ENCODE results near the gene POLR2F.
"Not testable (repeated sequence)": the region's sequence is repeated elsewhere in the genome, so short reads cannot be mapped to it uniquely, and the experiment has no call there.

Gene POLR2F

DNA sequence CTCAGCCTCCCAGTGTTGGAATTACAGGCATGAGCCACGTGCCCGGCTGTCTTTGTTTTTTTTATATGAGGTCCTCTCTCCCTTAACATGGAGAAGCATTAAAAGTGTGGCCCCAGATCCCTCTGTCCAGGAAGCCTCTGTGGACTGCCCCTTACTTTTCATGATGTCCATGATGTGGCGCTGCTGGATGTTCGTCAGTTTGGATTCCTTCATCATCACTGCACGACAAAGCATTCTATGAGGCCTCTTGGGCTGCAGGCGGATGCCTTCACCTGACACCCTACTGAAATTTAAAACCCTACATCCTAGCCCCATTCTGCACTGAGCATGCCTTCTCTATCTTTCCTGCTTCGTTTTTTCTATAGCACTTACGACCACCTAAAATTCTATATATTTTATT is 2.2 kb upstream of the POLR2F start:
- DNase-seq (ENCODE audit: extremely low read depth in 1 of 2, low read depth in 1 of 2), result no peak

DNA sequence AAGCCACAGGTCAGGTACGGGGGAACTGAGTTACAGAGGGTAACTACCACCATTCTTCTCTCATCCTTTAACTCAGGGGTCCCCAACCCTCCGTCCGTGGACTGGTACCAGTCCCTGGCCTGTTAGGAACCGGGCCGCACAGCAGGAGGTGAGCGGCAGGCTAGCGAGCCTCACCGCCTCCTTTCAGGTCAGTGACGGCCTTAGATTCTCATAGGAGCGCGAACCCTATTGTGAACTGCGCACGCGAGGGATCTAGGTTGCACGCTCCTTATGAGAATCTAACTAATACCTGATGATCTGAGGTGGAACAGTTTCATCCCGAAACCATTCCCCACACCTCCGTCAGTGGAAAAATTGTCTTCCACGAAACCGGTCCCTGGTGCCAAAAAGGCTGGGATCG is 870 bp upstream of the POLR2F start:
- DNase-seq (ENCODE audit: extremely low read depth in 1 of 2, low read depth in 1 of 2), result not testable (repeated sequence)

DNA sequence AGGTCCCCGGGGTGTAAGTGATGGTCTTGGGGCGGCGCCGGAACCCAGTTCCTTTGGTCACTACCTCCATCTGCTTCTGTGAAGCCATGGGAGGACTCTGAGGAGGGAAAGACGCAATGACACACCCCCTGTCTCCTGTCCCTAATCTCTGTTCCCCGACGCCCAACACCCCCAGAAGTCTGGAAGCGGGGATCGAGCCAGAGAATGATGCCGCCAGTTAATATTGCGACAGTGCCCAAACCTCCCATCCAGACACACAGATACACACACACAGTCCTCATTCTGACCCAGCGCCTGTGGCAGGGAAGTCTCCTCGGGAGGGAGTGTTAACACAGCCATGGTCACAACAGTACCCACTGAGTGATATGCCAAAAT is 450 bp upstream of the POLR2F start:
- no peak for DNase-seq (ENCODE audit: extremely low read depth in 1 of 2, low read depth in 1 of 2)

DNA sequence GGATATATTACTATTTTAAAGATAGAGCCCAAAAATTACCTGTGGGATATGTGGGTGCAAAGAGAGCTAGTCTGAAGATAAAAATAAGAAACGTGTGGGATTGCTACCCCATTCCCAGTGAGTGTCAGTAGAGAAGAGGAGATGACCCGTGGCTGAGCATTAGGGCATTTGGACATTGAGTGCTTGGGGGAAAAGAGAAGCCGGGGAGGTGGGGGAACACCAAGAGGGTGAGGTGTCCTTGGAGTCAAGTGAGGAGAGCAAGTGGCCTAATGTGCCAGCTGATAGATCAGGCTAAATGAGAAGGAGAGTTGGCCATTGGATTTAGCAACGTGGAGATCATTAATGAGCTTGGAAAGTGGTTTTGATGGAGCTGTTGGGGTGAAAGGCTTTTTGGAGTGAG is 1.2 kb downstream of the POLR2F start:
- no peak for DNase-seq (ENCODE audit: extremely low read depth in 1 of 2, low read depth in 1 of 2)

DNA sequence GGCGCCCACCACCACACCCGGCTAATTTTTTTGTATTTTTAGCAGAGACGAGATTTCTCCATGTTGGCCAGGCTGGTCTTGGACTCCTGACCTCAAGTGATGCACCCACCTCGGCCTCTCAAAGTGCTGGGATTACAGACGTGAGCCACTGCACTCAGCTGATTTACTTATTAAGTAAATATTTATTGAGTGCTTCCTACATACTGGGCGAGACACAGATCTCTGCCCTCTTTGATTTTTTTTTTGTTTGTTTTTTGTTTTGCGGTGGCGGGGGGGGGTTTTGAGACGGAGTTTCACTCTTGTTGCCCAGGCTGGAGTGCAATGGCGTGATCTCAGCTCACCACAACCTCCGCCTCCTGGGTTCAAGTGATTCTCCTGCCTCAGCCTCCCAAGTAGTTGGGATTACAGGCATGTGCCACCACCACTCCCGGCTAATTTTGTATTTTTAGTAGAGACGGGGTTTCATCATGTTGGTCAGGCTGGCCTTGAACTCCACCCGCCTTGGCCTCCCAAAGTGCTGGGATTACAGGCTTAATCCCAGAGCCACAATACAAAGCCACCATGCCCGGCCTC is 2.4 kb downstream of the POLR2F start:
- DNase-seq (ENCODE audit: extremely low read depth in 1 of 2, low read depth in 1 of 2), result not testable (repeated sequence)

DNA sequence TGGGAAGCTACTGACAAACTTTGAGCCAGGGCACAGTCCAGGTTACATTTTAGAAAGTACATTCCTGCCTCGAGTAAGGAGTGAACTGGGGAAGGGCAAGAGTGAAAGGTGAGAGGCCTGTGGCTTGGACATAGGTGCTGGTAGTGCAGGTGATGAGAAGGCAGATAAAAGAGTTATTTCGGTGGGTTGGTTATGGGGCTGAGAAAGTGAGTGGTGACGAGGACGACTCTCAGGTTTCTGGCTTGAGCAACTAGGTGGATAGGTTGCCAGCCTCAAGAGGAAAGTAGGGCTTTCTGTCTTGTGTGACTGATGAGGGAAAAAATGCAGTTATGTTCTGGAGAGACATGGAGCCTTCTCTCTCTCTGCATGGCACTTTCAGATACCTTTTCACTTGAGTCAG is 3.7 kb downstream of the POLR2F start:
- DNase-seq (ENCODE audit: extremely low read depth in 1 of 2, low read depth in 1 of 2), result no peak

DNA sequence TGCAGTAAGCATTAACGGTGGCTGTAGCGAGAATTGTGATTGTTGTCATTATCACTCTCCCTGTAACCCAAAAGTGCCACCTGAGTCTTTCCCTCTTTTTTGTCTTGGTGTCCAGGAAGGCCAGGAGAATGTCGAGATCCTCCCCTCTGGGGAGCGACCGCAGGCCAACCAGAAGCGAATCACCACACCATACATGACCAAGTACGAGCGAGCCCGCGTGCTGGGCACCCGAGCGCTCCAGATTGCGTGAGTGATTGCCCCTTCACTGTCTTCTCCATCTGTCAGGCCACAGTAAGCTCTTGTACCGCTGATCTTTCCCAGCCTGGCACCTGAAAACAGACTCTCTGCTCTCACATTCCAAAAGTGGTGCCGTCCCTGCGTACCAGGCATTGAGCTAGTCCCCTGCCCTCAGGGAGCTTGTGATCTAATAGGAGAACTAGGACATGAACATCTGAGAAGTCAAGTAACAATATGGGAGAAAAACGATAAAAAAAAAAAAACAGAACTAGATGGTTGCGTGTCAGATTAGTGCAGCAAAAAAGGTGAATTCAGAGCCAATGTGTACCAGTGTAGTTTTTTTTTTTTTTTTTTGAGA is 5.8 kb downstream of the POLR2F start:
- DNase-seq (ENCODE audit: extremely low read depth in 1 of 2, low read depth in 1 of 2), result no peak

DNA sequence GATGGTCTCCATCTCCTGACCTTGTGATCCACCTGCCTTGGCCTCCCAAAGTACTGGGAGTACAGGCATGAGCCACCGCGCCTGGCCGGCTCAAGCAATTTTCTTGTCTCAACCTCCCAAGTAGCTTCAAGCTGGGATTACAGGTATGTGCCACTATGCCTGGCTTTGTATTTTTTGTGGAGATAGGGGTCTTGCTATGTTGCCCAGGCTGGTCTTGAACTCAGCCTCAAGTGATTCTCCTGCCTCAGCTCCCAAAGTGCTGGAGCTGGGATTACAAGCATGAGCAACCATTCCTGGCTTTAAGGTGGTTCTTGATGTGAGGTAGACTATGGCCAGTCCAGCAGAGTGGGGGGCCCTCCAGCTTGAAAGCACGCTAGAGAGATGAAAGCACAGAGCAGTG is 7.6 kb downstream of the POLR2F start:
- no peak for DNase-seq (ENCODE audit: extremely low read depth in 1 of 2, low read depth in 1 of 2)

DNA sequence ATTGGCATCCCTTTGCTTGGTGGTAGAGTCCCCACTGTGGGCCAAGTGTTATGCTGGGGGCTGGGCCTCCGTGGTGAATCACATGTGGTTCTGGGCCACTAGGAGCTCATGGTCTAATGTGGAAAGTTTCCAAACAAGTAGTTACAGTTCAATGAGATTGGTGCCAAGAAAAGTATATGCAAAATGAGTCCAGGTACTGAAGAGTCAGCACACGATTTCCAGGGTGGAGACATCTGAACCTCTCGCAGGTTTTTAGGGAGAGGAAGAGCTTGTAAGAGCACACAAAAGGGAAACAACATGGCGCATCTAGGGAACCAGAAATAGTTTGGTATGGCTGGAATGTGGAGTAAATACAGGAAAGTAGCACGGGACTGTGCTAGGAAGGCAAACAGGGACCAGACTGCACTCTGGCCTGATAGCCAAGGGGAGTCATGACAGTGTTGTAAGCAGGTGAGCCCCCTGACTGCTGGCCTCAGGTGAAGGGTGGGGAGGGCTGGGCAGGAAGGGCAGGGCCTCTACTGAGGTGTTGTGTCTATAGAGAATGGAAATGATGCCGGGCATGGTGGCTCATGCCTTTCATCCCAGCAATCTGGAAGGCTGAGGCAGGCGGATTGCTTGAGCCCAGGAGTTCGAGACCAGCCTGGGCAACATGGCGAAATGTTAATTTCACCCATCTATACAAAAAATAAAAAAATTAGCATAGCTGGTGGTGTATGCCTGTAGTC is 12.6 kb downstream of the POLR2F start:
- no peak for DNase-seq (ENCODE audit: extremely low read depth in 1 of 2, low read depth in 1 of 2)

DNA sequence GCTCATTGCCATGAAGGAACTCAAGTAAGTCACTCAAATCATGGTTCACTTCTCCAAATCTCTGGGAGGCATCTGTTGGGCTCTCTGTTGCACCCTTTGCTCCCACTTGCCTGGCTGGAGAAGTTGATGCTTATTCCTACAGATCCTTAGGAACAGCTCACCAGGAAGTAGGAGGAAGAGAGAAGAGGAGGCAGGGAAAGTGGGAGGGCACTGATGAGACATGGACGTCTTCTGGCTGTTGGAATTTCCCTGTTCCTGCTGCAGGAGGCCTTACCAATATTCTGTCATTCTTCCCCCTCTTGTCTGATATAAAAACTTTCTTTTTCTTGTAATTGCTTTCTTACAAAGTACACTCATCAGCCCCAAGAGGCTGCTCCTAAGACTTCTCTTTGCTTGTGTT is 13.6 kb downstream of the POLR2F start:
- no peak for DNase-seq (ENCODE audit: extremely low read depth in 1 of 2, low read depth in 1 of 2)

DNA sequence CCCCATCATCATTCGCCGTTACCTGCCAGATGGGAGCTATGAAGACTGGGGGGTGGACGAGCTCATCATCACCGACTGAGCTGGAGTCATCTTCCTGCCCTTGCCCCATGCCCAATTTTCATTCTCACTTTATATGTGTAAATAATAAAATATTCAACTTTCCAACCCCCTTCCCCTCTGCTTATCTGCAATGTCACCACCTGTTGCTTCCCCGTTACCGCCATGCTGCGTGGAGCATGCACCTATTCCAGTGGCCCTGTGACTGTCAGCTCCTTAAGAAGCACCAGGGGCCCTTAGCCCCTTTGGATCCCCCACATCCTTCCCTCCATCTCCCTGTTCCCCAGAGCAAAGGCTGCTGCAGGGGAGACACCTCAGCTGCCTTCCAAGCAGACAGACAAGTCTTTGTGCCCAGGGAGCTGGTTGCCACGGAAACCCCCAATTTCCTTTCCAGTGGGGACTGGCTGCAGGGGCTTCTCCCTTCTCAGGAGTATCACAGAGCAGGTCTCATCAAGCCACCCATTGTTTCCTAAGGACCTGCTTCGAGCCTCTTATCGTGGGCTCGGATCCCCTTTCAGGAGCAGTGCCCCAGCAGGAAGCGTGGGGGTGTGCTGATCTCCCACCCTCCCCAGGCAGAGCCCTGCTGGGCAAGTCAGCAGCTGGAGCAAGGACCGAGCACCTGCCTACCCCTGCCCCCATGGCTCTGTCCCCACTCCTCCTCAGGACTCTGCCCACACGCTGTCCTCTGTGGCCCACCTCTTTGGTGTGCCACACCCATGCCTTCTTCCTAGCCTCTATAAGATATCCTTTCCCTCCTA is 14.3 kb downstream of the POLR2F start:
- no peak for DNase-seq (ENCODE audit: extremely low read depth in 1 of 2, low read depth in 1 of 2)

DNA sequence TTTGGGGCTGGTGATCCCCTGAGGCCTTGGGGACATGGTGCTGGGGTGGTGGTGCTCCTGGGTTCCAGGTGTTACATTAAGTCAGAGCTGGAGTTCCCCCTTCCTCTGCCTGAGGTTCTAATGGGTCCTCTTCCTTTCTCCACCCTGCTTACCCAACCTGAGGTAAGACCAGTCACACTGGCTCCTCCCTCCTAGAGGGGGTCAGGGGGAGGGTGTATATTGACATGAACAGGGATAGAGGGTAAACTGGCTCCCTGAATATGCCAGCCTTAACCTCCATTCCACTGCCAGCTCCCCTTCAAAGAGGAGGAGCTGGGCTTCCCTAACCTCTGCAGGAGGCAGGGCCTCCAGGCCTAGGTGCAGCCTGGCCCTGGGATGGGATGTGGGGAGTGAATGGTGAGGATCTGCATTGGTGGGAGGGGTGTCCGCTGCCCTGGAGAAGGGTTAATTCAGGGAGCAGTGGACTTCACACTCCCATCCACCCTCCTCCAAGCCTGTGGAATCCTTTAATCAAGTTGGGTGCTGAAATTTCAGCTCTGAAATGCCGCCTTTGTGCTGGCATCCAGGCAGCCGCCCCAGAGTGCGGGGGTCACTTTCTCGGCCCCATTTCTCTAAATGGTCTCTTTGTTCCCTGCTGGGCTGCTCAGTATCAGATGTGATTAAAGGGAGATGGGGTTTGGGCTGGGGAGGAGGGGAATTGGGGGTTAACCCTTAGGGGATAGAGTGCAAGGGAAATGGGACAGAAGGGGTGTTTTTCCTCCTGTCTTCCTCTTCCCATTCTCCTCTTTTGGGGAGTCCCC is 15.2 kb downstream of the POLR2F start:
- DNase-seq (ENCODE audit: extremely low read depth in 1 of 2, low read depth in 1 of 2), result no peak

DNA sequence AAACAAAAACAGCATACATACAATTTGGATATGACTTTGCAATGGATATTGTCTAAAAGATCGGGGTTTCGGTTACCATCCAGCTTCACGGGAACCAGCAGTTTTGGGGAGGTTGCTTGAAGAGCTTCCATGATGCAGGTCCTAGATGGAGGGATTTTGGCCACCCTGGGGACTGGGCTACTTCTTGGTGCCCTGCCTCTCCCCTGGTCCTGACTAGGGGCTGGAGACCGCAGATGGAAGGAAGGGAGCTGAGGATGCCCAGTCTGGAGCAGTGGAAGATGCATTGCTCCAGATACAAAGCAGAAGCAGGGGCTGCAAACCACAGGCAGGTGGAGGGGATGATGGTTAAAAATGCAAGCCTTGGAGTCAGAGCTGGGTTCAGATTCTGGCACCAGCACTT is 17.4 kb downstream of the POLR2F start:
- no peak for DNase-seq (ENCODE audit: extremely low read depth in 1 of 2, low read depth in 1 of 2)

DNA sequence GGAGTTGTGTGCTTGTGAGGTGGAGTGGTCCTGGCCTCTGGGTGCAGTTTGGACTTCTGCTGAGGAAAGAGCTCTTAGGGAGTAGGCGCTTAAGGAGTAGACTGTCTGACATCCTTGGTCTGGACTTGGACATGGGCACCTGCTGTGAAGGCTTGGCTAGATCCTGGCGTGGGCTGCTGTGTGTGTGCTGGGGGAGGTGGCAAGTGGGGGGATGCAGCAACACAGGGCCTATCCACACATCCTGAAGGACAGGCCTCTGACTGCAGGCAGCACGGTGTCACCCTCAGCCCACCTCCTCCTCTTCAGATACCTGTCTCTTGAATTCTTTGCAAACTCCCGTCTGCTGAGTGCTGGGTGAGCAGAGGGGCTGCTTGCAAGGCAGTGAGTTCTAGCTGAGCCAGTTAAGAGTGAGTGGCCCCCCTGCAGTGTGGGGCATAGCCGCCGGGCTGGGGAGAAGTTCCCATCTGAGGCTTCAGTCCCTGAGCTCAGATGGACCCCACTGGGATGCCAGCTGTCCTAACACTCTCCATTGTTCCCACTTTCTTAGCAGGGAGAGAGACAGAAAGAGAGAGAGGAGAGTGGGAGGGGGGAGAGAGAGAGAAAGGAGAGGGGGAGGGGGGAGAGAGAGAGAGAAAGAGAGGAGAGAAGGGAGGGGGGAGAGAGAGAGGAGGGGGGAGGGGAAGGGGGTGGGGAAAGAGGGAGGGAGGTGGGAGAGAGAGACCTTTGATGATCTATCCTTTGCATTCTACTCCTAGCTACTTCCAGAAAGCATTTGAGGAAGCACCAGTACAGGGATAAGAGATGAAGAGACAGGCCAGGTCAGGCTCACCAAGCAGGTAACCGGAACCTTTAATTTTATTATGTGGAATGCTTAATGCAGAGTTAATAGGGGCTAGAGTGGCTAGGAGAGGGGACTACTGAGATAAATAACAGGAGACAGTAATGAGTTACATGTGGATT is 18.3 kb downstream of the POLR2F start:
- no peak for DNase-seq (ENCODE audit: extremely low read depth in 1 of 2, low read depth in 1 of 2)

DNA sequence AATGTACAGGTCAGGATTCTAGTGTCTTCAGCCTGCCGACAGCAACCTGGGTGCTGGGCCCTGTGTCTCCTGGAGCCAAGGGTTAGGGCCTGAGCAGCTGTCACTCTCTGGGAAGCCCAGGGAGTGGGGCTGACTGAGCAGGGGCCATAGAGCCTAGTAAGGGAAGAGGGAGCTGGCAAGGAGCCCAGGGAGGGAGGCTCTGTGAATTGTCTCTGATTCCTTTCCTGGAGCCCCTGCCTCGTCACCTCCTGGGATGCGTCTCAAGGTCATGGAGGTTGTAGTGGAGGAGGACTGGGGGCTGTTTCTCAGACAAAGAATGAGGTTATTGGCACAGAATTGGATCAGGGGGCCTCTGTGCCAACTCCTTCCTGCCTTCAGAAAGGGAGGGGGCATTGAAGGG is 19.0 kb downstream of the POLR2F start:
- no peak for DNase-seq (ENCODE audit: extremely low read depth in 1 of 2, low read depth in 1 of 2)

DNA sequence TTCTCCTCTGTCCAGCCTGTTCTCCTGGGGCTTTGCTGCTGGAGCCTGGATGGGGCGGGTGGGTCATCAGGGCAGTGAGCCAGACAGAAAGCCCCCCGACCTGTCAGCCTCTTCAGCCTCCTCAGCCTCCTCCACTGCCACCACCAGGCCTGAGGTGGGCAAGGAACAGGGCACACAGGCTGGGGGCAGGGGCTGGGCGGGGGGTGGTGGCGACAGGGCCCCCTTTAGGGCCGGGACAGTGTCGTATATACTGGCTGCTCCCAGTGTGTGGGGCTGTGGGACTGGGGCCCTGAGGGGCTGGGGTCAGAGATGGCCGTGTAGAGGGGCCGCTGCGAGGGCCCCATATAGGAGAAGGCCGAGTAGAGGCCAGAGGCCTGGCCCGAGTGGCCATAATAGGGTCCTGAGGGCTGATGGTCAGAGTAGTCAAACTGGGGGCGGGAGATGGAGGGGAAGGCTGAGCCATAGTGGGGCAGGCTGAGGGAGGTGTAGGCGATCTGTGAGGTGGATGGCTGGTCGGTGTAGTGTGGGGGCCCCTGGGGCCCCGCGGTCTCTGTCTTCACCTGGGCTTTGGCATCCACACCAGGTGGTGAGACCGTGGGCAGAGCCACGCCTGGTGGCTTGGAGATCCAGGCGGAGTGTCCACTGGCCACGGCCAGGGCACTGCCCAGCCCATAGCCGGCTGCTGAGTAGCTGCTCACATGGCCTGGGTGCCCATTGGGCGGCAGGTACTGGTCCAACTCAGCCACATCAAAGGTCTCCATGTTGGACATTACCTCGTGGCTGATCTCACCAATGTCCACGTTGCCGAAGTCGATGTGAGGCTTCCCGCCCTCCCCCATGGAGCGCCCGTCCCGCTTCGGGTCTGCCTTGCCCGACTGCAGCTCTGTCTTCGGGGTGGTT is 20.0 kb downstream of the POLR2F start:
- no peak for DNase-seq (ENCODE audit: extremely low read depth in 1 of 2, low read depth in 1 of 2)

DNA sequence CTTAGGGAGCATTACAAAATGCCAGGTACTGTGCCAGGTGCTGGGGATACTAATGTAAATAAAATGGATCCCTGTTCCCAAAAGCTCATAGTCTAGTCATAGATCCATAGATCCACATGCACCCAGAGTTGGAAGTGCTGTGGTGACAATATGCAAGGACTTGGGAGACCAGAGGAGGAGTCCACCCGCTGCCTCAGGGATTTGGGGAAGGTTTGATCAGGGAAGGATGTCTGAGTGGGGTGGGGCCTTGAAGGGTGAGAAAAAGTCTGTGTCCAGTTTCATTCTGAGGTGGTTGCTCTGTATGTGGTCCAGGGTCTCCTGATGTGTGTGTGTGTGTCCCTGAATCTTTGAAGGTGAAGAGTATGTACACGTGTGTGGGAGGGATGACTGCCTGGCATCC is 21.7 kb downstream of the POLR2F start:
- DNase-seq (ENCODE audit: extremely low read depth in 1 of 2, low read depth in 1 of 2), result no peak

DNA sequence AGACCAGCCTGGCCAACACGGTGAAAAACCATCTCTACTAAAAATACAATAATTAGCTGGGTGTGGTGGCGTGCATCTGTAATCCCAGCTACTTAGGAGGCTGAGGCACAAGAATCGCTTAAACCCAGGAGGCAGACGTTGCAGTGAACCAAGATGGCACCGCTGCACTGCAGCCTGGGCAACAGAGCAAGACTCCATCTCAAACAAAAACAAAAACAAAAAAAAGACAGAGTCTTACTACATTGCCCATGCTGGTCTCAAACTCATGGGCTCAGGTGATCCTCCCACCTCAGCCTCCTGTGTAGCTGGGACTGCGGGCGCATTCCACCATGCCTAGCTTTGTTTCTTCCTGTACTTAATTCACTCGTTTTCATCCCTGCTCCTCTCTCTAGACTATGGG is 22.5 kb downstream of the POLR2F start:
- DNase-seq (ENCODE audit: extremely low read depth in 1 of 2, low read depth in 1 of 2), result not testable (repeated sequence)

DNA sequence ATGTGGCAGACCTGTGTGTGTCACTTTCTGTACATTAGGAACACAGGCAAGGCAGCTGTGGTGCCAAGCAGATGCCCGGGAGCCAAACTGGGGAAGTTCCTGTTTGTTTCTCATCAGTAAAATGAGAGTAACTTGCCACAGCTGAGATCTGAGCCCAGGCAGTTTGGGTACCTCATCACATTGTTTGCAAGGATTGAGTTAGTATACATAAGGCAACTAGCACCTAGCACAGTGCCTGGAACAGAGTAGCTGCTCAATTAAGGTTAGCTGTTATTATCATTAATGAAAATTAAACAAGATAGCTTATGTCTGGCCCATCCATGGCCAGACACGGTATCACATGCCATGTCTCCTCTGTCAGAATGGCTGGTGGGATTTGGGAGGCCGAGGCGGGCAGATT is 23.0 kb downstream of the POLR2F start:
- DNase-seq (ENCODE audit: extremely low read depth in 1 of 2, low read depth in 1 of 2), result no peak

All from activated CD8-positive, alpha-beta memory T cell treated with anti-CD3 and anti-CD28 coated beads for 1 hour (primary cell).